ENCODE results near the gene LDLRAD4.
"Not testable (repeated sequence)": the region's sequence is repeated elsewhere in the genome, so short reads cannot be mapped to it uniquely, and the experiment has no call there.

Gene LDLRAD4

GRCh38 chr18:13661051-13661778, 442.7 kb downstream of the LDLRAD4 start:
- DNase-seq = no peak

- no peak for DNase-seq
Measured at GRCh38 chr18:13661779-13662256, 443.3 kb downstream of the LDLRAD4 start.

GRCh38 chr18:13672657-13673056, 454.1 kb downstream of the LDLRAD4 start:
- DNase-seq = no peak

GRCh38 chr18:13676471-13676870, 457.9 kb downstream of the LDLRAD4 start:
- no peak for DNase-seq

- not testable (repeated sequence) for DNase-seq
Measured at GRCh38 chr18:13677350-13677749, 458.8 kb downstream of the LDLRAD4 start.

- no peak for DNase-seq
Measured at GRCh38 chr18:13680612-13681011, 462.1 kb downstream of the LDLRAD4 start.

- DNase-seq = no peak
Measured at GRCh38 chr18:13681701-13682100, 463.1 kb downstream of the LDLRAD4 start.

- no peak for DNase-seq
Measured at GRCh38 chr18:13684546-13684945, 466.0 kb downstream of the LDLRAD4 start.

- no peak for DNase-seq
Measured at GRCh38 chr18:13688191-13689136, 469.9 kb downstream of the LDLRAD4 start.

- not testable (repeated sequence) for DNase-seq
Measured at GRCh38 chr18:13690060-13690459, 471.5 kb downstream of the LDLRAD4 start.

- DNase-seq = not testable (repeated sequence)
Measured at GRCh38 chr18:13695337-13695736, 476.8 kb downstream of the LDLRAD4 start.

- DNase-seq = no peak
Measured at GRCh38 chr18:13696961-13697360, 478.4 kb downstream of the LDLRAD4 start.

- no peak for DNase-seq
Measured at GRCh38 chr18:13700153-13700552, 481.6 kb downstream of the LDLRAD4 start.
